Smooth muscle cell of trachea (primary cell): ENCODE results near the gene FDX1. TPM values are rescaled to one million over a fixed set of nuclear protein-coding genes. Genes with fewer than 3 reads are reported as not detected.

Experiments
- total RNA-seq: library from RNA; depleted of rRNA; stranded (reverse); fragments of >200 nt; gene quantifications from 2 replicates; pipeline ENCODE4 v1.2.1, GENCODE V29; 2014

The FDX1 gene
- 8.1 and 8.6 TPM in 2 replicates for total RNA-seq

DNA sequence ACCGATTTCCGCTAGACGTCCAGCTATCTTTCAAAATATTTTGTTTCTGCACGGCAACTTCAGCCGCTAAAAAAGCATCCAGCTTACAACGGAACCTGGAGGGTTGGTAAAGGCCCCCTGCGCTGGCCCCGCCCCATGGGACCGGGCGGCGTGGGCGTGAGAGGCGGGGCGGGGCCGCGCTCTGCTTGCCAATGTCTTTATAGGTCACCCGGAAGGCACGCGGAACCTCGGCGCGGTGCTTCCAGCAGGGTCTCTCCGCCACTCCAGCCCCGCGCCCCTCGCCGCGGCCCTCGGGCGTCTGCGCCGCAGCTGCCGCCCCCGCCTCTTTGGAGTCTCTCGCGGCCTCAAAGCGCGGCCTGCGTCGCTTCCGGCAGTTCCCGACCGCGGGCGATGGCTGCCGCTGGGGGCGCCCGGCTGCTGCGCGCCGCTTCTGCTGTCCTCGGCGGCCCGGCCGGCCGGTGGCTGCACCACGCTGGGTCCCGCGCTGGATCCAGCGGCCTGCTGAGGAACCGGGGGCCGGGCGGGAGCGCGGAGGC lies at the start of gene FDX1:
TSS of gene FDX1 (plus strand) at position 218 of the 536 bp plus-strand sequence. CDS start at position 391, 173 bp downstream.

Other genes starting within 250 kb of the FDX1 start
- gene RDX, start 133.3 kb upstream of the FDX1 start, total RNA-seq, result 58.5 and 65.2 TPM in 2 replicates